Activated CD4-positive, alpha-beta T cell treated with anti-CD3 and anti-CD28 coated beads for 24 hours (primary cell): ENCODE results near the gene TNFAIP3.
"Not testable (repeated sequence)": the region's sequence is repeated elsewhere in the genome, so short reads cannot be mapped to it uniquely, and the experiment has no call there.

Experiments used
- DNase-seq, 2 donors: peaks; one replicate each; pipeline ENCODE4 v3.0.0-alpha.2; 2020; ENCODE audit warnings: low read depth in 2 of 2

Gene TNFAIP3

DNA sequence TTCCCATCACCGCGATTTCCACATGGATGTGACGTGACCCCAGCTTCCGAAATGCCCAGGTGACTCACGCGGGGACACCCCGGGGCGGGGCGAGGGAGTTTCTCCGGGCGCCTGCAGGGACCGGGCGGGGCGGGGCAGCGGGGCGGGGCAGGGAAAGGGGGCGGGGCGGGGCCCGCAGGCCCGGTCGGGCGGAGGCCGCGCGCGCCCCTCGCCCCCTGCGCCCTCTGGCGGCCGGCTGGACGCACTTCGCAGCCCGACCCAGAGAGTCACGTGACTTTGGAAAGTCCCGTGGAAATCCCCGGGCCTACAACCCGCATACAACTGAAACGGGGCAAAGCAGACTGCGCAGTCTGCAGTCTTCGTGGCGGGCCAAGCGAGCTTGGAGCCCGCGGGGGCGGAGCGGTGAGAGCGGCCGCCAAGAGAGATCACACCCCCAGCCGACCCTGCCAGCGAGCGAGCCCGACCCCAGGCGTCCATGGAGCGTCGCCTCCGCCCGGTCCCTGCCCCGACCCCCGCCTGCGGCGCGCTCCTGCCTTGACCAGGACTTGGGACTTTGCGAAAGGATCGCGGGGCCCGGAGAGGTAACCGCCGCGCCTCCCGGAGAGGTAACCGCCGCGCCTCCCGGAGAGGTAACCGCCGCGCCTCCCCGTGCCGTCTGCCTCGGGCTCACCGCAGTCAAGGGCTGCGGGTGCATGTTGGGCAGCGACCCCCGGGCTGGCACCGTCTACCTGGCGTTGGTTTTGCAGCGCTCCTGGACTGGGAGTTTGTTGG, at the start of gene TNFAIP3:
TNFAIP3 (plus strand) TSS at position 346 of the 771 bp plus-strand sequence. CDS start 3,969 bp downstream, outside the sequence.
- peak; percentile 92 to 94 for DNase-seq

- DNase-seq: no peak
Measured at GRCh38 chr6:137818440-137818839, 48.6 kb upstream of the TNFAIP3 start.

DNA sequence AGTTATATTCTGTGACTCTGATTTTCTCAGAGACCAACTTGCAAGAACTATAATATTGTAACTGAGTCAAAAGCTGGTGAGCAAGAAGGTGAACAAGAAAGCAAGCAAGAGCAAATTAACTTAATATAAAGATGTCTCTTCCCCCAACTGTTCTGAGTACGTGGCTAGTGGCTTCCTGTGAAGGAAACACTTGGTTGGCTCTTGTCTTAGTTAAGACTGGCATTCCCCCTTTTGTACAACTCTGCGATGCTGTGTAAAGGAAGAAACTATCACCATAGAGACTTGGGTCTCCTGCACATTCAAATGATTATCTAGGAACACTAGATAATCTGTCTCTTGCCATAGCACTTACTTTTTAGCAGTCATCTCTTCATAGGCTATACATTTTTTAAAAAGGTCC, 47.3 kb upstream of the TNFAIP3 start:
- DNase-seq: no peak

GRCh38 chr6:137820425-137820824, 46.6 kb upstream of the TNFAIP3 start:
- DNase-seq: no peak

DNA sequence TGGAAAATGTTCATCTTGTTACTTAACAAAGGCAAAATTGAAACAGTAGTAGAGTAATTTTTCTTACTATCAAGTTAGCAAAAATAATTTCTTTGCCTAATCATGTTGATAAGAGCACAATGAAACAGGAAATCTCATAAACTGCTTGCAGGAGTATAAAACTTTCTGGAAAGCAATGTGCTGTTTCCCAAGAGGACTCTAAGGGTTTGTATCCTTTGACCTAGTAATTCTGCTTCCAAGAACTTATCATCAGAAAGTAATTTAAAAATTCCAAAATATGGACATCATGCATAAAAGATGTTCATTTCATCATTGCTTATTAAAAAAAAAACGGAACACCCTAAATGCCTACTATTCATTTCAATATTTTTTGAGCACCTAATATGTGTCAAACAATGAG, 46.1 kb upstream of the TNFAIP3 start:
- DNase-seq: no peak

- no peak for DNase-seq
Measured at GRCh38 chr6:137821491-137821890, 45.6 kb upstream of the TNFAIP3 start.

GRCh38 chr6:137823826-137824555, 43.1 kb upstream of the TNFAIP3 start:
- no peak for DNase-seq

- no peak for DNase-seq
Measured at GRCh38 chr6:137824556-137824879, 42.5 kb upstream of the TNFAIP3 start.

DNA sequence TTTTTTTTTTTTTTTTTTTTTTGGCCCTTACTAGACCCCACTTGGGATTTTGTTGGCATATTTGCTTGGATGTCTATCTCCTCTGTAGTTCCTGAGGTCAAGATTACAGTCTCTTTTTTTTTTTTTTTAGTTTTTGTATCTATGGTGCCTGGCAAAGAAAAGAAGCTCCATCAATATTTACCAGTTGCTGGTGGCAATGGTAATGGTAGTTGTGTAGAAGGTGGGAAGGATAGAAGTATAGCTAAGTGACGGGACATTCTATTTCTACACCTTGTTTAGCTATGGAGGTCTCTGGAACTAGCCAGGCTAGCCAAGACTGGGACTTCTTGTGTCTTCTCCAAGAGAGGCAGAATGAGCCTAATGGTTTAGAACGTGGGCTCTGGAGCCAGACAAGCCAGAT, 42.2 kb upstream of the TNFAIP3 start:
- DNase-seq: no peak

GRCh38 chr6:137827411-137827940, 39.6 kb upstream of the TNFAIP3 start:
- no peak for DNase-seq

- DNase-seq: peak; percentile 25 to 37
Measured at GRCh38 chr6:137827977-137828810, 38.9 kb upstream of the TNFAIP3 start.

- no peak for DNase-seq
Measured at GRCh38 chr6:137829641-137830083, 37.4 kb upstream of the TNFAIP3 start.

DNA sequence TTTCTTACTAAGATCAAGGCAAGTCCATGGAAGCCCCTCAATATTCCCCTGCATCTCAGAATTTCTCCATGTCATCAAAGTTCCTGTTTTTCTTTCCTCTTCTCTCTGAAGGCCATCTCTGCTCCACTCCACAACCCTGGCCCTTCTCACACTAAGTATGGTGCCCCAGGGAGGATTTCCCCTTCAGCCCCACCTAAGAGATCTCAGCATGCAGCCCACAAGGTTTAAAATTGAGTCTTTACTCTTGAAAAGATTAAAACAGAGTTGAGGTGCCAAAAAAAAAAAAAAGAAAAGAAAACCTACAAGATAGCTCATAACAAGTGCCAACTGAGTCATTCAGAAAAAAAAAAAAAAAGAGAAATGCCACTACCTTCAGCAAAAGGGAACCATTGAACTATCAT, 36.5 kb upstream of the TNFAIP3 start:
- DNase-seq: no peak

DNA sequence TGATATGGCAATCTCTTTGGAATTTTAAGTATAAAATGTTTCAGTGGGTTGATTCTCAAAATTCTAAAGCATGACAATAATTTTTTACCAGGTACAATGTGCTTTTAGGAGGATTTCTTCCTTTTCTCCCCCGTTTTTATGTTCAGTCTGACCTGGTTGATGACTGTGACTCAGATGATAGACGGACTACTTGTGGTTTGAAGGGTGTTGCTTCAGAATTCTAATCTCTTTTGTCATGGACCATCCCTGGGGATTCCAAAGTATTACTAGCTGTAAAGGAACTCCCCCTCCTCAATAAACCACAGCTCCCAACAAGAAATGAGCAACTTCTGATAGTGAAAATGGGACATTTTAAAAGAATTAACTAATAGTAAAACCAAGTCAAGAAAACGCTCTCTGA, 34.9 kb upstream of the TNFAIP3 start:
- no peak for DNase-seq

- no peak for DNase-seq
Measured at GRCh38 chr6:137834508-137834907, 32.6 kb upstream of the TNFAIP3 start.

- DNase-seq: no peak
Measured at GRCh38 chr6:137836788-137837187, 30.3 kb upstream of the TNFAIP3 start.

DNA sequence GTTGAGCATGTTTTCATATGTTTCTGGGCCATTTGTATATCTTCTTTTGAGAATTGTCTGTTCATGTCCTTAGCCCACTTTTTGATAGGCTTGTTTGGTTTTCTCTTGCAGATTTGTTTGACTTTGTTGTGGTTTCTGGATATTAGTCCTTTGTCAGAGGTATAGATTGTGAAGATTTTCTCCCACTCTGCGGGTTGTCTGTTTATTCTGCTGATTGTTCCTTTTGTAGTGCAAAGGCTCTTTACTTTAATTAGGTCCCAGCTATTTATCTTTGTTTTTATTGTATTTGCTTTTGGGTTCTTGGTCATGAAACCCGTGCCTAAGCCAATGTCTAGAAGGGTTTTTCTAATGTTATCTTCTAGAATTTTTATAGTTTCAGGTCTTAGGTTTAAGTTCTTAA, 29.0 kb upstream of the TNFAIP3 start:
- DNase-seq: not testable (repeated sequence)

DNA sequence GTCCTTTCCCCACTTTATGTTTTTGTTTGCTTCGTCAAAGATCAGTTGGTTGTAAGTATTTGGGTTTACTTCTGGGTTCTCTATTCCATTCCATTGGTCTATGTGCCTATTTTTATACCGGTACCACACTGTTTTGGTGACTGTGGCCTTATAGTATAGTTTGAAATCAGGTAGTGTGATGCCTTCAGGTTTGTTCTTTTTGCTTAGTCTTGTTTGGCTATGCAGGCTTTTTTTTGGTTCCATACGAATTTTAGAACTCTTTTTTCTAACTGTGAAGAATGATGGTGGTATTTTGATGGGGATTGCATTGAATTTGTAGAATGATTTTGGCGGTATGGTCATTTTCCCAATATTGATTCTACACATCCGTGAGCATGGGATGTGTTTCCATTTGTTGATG, 28.5 kb upstream of the TNFAIP3 start:
- not testable (repeated sequence) for DNase-seq

- no peak for DNase-seq
Measured at GRCh38 chr6:137839076-137839475, 28.0 kb upstream of the TNFAIP3 start.

DNA sequence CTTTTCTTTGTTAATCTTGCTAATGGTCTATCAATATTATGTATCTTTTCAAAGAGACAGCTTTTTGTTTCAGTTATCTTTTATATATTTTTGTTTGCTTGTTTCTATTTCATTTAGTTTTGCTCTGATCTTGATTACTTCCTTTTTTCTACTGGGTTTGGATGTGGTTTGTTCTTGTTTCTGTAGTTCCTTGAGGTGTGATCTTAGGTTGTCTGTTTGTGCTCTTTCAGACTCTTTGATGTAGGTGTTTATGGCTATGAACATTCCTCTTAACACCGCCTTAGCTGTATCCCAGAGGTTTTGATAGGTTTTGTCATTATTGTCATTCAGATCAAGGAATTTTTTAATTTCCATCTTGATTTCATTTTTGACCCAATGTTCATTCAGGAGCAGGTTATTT, 26.8 kb upstream of the TNFAIP3 start:
- DNase-seq: no peak

DNA sequence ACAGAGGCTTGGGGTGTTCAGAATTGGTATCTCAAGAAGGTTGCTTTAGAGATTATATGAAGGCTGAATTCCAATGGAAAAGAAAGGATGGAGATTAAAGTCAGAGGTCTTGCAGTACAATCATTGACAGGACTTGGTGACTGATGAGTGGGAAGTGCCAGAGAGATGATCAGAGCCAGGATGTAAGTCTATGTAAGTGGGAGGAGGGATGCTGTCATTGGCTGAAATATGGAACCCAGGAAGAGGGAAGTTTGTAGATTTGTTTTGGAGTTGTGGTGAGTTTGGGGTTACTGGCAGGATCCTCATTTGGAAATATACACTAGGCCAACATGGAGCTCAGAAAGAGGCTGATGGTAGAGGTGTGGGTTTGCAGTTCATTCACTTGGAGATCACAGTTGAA, 23.8 kb upstream of the TNFAIP3 start:
- no peak for DNase-seq

- DNase-seq: not testable (repeated sequence)
Measured at GRCh38 chr6:137844327-137844726, 22.7 kb upstream of the TNFAIP3 start.
